Vagina (tissue), 2 donors: ENCODE results near the gene COPS6. TPM values are rescaled to one million over a fixed set of nuclear protein-coding genes. Genes with fewer than 3 reads are reported as not detected.

Source experiments
- DNase-seq, 2 donors: peaks; one replicate each; pipeline ENCODE4 v3.0.0-alpha.2; 2017; ENCODE audit errors: extremely low spot score in 2 of 2
- H3K27ac ChIP-seq: fragments of 200-600 bp; sonication (generic); one replicate; pipeline ENCODE4 v1.5.1; 2019
- H3K27me3 ChIP-seq: fragments of 200-600 bp; sonication (generic); one replicate; pipeline ENCODE4 v1.5.1; 2019
- H3K36me3 ChIP-seq, 2 donors: fragments of 200-600 bp; sonication (generic); one replicate each; pipeline ENCODE4 v1.5.1; 2017 to 2019
- H3K4me1 ChIP-seq: fragments of 200-600 bp; sonication (generic); one replicate; pipeline ENCODE4 v1.5.1; 2019
- H3K4me3 ChIP-seq, 2 donors: fragments of 200-600 bp; sonication (generic); 1 replicate in 1 of 2; 2 replicates in 1 of 2; pipeline ENCODE4 v1.5.1; 2016 to 2019
- H3K9me3 ChIP-seq: fragments of 200-600 bp; sonication (generic); one replicate; pipeline ENCODE4 v1.5.1; 2019
- POLR2A ChIP-seq, 2 donors: fragments of 450-650 bp; IDR thresholded peaks; one replicate each; pipeline ENCODE4 v1.6.1; 2017; ENCODE audit warnings: antibody characterized with exemption in 2 of 2, mild to moderate bottlenecking in 2 of 2, moderate library complexity in 2 of 2
- POLR2AphosphoS5 ChIP-seq, 2 donors: sonication (generic); formaldehyde crosslinking; IDR thresholded peaks; one replicate each; pipeline ENCODE4 v1.9.0; 2017; ENCODE audit warnings: antibody characterized with exemption in 2 of 2, mild to moderate bottlenecking in 2 of 2, low read depth in 1 of 2; ENCODE audit not compliant: insufficient read depth in 1 of 2
- intact Hi-C: fragments of 100-400 bp; cut with DNase I; formaldehyde crosslinking; loops from one replicate; pipeline ENCODE4 v1.15.1; 2023
- total RNA-seq: library from RNA; depleted of rRNA; stranded (reverse); fragments of >200 nt; gene quantifications from one replicate; pipeline ENCODE4 v1.2.3, GENCODE V29; 2016
- TF ChIP-seq, protein P1 (sequence below), 3 experiments: fragments of 450-650 bp in 2 of 3; fragments of 200-600 bp in 1 of 3; sonication (generic) in 1 of 3; IDR thresholded peaks; one replicate each; pipeline ENCODE4 v1.5.1; 2017 to 2019; ENCODE audit warnings: antibody characterized with exemption in 3 of 3, mild to moderate bottlenecking in 2 of 3, moderate library complexity in 2 of 3

COPS6 gene
- total RNA-seq, 1 donor from 2014 or later = 59.9 TPM

DNA sequence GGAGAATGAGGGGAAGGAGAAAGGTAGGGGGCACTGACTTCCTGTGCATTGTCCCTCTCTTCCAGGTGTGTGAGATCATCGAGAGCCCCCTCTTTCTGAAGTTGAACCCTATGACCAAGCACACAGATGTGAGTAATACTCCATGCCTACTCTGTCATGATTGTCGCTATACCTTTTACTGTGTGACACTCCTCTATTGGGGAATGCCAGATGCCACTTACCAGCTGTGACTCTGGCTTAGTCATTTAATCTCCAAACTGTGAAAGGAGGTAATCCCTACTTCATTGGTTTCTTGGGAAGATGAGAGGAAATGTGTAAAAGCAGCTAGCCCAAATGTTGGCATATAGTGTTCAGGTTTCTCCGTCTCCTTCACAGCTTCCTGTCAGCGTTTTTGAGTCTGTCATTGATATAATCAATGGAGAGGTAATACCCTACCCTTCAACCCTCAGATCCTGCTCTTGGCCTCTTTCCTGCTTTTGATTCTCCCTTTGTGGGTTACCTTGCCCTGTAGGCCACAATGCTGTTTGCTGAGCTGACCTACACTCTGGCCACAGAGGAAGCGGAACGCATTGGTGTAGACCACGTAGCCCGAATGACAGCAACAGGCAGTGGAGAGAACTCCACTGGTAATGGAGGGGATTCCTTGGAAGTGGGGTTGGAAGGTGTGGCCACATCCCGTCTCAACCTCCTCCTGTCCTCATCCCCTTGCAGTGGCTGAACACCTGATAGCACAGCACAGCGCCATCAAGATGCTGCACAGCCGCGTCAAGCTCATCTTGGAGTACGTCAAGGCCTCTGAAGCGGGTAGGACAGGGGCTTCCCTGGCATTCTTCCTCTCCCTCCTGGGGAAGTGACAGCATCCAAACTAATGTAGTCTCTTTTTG, 2.0 kb downstream of the COPS6 start:
- no peak overlapping the region for H3K4me3 ChIP-seq
- no peaks in the 10 kb centered on the region for H3K9me3 ChIP-seq

GRCh38 chr7:100091411-100092181, 2.8 kb downstream of the COPS6 start:
- DNase-seq = no peak
- intact Hi-C loops = no loop called here
- Histone ChIP-seq H3K9me3 (no peaks in the 10 kb centered on the region), H3K4me3 (no peak overlapping the region), H3K36me3 (peaks cover 8 to 54% of the 10 kb centered on the region in 2 donors), H3K4me1 (peaks cover 24% of the 10 kb centered on the region), H3K27ac (no peak overlapping the region), H3K27me3 (no peaks in the 10 kb centered on the region)
- TF ChIP-seq, protein P1, sequence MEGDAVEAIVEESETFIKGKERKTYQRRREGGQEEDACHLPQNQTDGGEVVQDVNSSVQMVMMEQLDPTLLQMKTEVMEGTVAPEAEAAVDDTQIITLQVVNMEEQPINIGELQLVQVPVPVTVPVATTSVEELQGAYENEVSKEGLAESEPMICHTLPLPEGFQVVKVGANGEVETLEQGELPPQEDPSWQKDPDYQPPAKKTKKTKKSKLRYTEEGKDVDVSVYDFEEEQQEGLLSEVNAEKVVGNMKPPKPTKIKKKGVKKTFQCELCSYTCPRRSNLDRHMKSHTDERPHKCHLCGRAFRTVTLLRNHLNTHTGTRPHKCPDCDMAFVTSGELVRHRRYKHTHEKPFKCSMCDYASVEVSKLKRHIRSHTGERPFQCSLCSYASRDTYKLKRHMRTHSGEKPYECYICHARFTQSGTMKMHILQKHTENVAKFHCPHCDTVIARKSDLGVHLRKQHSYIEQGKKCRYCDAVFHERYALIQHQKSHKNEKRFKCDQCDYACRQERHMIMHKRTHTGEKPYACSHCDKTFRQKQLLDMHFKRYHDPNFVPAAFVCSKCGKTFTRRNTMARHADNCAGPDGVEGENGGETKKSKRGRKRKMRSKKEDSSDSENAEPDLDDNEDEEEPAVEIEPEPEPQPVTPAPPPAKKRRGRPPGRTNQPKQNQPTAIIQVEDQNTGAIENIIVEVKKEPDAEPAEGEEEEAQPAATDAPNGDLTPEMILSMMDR (IDR thresholded peaks at IDR 0.05) = no peak
- TF ChIP-seq POLR2AphosphoS5 (IDR thresholded peaks at IDR 0.05; ENCODE audit: insufficient read depth in 1 of 2, low read depth in 1 of 2) = no peak
- no peak for TF ChIP-seq POLR2A (IDR thresholded peaks at IDR 0.05)

More for the DNA sequence above, 2.0 kb downstream of the COPS6 start:
- DNase-seq = no peak
- peaks cover 24% of the 10 kb centered on the region for H3K4me1 ChIP-seq
- no peak overlapping the region for H3K27ac ChIP-seq
- no peaks in the 10 kb centered on the region for H3K27me3 ChIP-seq
- intact Hi-C loops = no loop called here
- peaks cover 8 to 46% of the 10 kb centered on the region in 2 donors for H3K36me3 ChIP-seq
- TF ChIP-seq, protein P1 (IDR thresholded peaks at IDR 0.05) = no peak
- TF ChIP-seq POLR2A (IDR thresholded peaks at IDR 0.05) = no peak
- no peak for TF ChIP-seq POLR2AphosphoS5 (IDR thresholded peaks at IDR 0.05; ENCODE audit: insufficient read depth in 1 of 2, low read depth in 1 of 2)

GRCh38 chr7:100093054-100093453, 4.3 kb downstream of the COPS6 start:
- H3K27me3 ChIP-seq = no peaks in the 10 kb centered on the region
- peaks cover 8 to 69% of the 10 kb centered on the region in 2 donors for H3K36me3 ChIP-seq
- no peaks in the 10 kb centered on the region for H3K9me3 ChIP-seq
- no peak overlapping the region for H3K27ac ChIP-seq
- DNase-seq = no peak
- H3K4me1 ChIP-seq = peaks cover 17% of the 10 kb centered on the region
- no peak for TF ChIP-seq POLR2AphosphoS5 (IDR thresholded peaks at IDR 0.05; ENCODE audit: insufficient read depth in 1 of 2, low read depth in 1 of 2)
- TF ChIP-seq POLR2A (IDR thresholded peaks at IDR 0.05) = no peak
- TF ChIP-seq, protein P1 (IDR thresholded peaks at IDR 0.05) = no peak
- intact Hi-C loops = no loop called here
- H3K4me3 ChIP-seq = no peak overlapping the region

- H3K27ac ChIP-seq = no peak overlapping the region
- no peaks in the 10 kb centered on the region for H3K27me3 ChIP-seq
- intact Hi-C loops = no loop called here
- no peaks in the 10 kb centered on the region for H3K9me3 ChIP-seq
- no peak for DNase-seq
- H3K36me3 ChIP-seq = peaks cover 8 to 73% of the 10 kb centered on the region in 2 donors
- no peak overlapping the region for H3K4me3 ChIP-seq
- H3K4me1 ChIP-seq = peaks cover 15% of the 10 kb centered on the region
- TF ChIP-seq POLR2A (IDR thresholded peaks at IDR 0.05) = no peak
- TF ChIP-seq, protein P1 (IDR thresholded peaks at IDR 0.05) = no peak
- TF ChIP-seq POLR2AphosphoS5 (IDR thresholded peaks at IDR 0.05; ENCODE audit: insufficient read depth in 1 of 2, low read depth in 1 of 2) = no peak
Measured at GRCh38 chr7:100093498-100093897, 4.7 kb downstream of the COPS6 start.
